Measurements from ENCODE around the gene VANGL1. TPM values are rescaled to one million over a fixed set of nuclear protein-coding genes. Genes with fewer than 3 reads are reported as not detected.

Gene VANGL1
- total RNA-seq, 4 donors from 2014 or later, result 17.7 to 33.6 (median 26.2) TPM

DNA sequence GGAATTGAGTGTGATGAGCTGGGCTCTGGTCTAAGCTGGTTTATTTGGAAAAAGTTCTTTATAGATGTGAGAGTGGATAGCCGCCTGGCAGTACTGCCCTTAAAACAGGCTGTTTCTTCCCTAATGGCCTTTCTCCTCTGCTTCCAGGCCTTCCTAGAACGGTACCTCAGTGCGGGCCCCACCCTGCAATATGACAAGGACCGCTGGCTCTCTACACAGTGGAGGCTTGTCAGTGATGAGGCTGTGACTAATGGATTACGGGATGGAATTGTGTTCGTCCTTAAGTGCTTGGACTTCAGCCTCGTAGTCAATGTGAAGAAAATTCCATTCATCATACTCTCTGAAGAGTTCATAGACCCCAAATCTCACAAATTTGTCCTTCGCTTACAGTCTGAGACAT, 49.2 kb downstream of the VANGL1 start:
- Histone ChIP-seq H3K36me3 (peaks cover 44% of the 10 kb centered on the region), H3K4me1 (no peaks in the 10 kb centered on the region), H3K9me3 (no peaks in the 10 kb centered on the region), H3K27ac (no peak overlapping the region), H3K27me3 (no peaks in the 10 kb centered on the region), H3K4me3 (no peak overlapping the region)
- DNase-seq (ENCODE audit: low spot score in 2 of 2), result no peak
- TF ChIP-seq POLR2A (IDR thresholded peaks at IDR 0.05) (no peak), EP300 (IDR thresholded peaks at IDR 0.05) (no peak), POLR2AphosphoS5 (IDR thresholded peaks at IDR 0.05) (no peak)
- TF ChIP-seq, protein P1, sequence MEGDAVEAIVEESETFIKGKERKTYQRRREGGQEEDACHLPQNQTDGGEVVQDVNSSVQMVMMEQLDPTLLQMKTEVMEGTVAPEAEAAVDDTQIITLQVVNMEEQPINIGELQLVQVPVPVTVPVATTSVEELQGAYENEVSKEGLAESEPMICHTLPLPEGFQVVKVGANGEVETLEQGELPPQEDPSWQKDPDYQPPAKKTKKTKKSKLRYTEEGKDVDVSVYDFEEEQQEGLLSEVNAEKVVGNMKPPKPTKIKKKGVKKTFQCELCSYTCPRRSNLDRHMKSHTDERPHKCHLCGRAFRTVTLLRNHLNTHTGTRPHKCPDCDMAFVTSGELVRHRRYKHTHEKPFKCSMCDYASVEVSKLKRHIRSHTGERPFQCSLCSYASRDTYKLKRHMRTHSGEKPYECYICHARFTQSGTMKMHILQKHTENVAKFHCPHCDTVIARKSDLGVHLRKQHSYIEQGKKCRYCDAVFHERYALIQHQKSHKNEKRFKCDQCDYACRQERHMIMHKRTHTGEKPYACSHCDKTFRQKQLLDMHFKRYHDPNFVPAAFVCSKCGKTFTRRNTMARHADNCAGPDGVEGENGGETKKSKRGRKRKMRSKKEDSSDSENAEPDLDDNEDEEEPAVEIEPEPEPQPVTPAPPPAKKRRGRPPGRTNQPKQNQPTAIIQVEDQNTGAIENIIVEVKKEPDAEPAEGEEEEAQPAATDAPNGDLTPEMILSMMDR (IDR thresholded peaks at IDR 0.05), result no peak
- 94% methylated on average over 8 of the region's 8 CpGs for WGBS

DNA sequence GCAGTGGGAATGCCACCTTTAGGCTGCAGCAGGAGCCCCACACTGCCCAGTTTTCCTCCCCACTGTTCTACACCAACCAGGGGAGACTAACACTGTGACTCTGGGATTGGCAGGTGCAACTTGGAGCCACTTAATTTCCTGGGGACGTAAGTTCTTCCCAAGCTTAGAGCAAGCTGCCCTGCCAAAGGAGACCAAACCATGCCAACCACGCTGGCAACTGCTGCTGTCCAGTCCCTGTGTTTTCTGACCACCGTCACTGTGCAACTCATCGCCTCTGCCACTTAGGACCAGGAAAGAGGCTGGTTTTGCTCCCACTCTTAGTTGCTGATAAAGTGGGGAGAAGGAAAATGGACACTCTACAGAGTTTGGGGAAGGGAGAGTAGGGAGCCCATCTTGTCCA, 50.5 kb downstream of the VANGL1 start:
- DNase-seq (ENCODE audit: low spot score in 2 of 2), result no peak
- H3K36me3 ChIP-seq, result peaks cover 37% of the 10 kb centered on the region
- no peaks in the 10 kb centered on the region for H3K27me3 ChIP-seq
- H3K9me3 ChIP-seq, result no peaks in the 10 kb centered on the region
- H3K4me1 ChIP-seq, result no peaks in the 10 kb centered on the region
- no peak overlapping the region for H3K4me3 ChIP-seq
- 97% methylated on average over 4 of the region's 4 CpGs for WGBS
- TF ChIP-seq POLR2AphosphoS5 (IDR thresholded peaks at IDR 0.05) (no peak), POLR2A (IDR thresholded peaks at IDR 0.05) (no peak), EP300 (IDR thresholded peaks at IDR 0.05) (no peak)
- TF ChIP-seq, protein P1 (IDR thresholded peaks at IDR 0.05), result no peak
- H3K27ac ChIP-seq, result no peak overlapping the region

DNA sequence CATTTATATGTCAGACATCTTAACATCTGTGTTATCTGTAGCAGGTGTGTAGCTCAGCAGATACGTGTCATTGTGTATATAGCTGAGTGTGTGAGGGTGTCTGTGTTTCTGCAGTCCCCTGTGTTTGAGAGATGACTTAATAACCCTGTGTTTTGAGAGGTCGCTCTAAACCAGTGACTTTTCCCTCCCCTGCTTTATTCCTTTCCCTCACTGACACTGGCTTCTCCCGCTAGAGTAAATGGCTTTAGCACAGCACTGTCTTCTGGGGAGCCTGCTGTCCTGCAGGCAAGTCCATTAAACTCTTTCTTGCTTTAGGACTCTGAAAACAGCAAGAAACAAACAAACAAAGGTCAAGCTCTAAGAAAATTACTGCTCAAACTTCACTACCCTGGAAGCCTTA, 53.0 kb downstream of the VANGL1 start:
- H3K27me3 ChIP-seq, result no peaks in the 10 kb centered on the region
- 89% methylated on average over 3 of the region's 3 CpGs for WGBS
- no peak for DNase-seq (ENCODE audit: low spot score in 2 of 2)

DNA sequence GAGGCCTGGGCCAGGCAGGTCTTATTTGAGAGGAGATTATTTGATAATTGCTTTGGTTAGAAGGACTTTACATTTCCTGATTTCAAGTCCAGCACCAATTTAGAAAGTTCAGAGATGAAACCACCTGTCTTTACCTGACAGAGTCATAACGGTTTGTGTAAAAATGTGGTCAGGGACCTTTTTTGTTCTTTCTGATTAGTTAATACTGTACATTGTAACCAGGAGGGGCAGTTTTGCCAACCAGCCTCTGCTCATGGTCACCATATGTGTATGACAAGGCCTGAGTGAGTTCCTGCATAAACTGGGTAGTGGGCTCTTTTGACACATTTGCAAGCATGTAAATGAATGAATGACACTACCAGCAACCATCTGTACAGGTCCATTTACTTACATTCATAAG, 55.8 kb downstream of the VANGL1 start:
- H3K27ac ChIP-seq, result no peak overlapping the region
- TF ChIP-seq, protein P1 (IDR thresholded peaks at IDR 0.05), result no peak
- TF ChIP-seq EP300 (IDR thresholded peaks at IDR 0.05) (no peak), POLR2A (IDR thresholded peaks at IDR 0.05) (no peak), POLR2AphosphoS5 (IDR thresholded peaks at IDR 0.05) (no peak)
- H3K9me3 ChIP-seq, result no peaks in the 10 kb centered on the region
- no peaks in the 10 kb centered on the region for H3K27me3 ChIP-seq
- peaks cover 3% of the 10 kb centered on the region for H3K36me3 ChIP-seq
- H3K4me3 ChIP-seq, result no peak overlapping the region
- 100% methylated on average over 1 of the region's 1 CpG for WGBS
- H3K4me1 ChIP-seq, result no peaks in the 10 kb centered on the region
- no peak for DNase-seq (ENCODE audit: low spot score in 2 of 2)

More for the DNA sequence above, 53.0 kb downstream of the VANGL1 start:
- H3K27ac ChIP-seq, result no peak overlapping the region
- H3K9me3 ChIP-seq, result no peaks in the 10 kb centered on the region
- H3K4me1 ChIP-seq, result no peaks in the 10 kb centered on the region
- no peak for TF ChIP-seq POLR2A (IDR thresholded peaks at IDR 0.05)
- no peak for TF ChIP-seq POLR2AphosphoS5 (IDR thresholded peaks at IDR 0.05)
- no peak for TF ChIP-seq EP300 (IDR thresholded peaks at IDR 0.05)
- H3K36me3 ChIP-seq, result peaks cover 30% of the 10 kb centered on the region
- H3K4me3 ChIP-seq, result no peak overlapping the region

DNA sequence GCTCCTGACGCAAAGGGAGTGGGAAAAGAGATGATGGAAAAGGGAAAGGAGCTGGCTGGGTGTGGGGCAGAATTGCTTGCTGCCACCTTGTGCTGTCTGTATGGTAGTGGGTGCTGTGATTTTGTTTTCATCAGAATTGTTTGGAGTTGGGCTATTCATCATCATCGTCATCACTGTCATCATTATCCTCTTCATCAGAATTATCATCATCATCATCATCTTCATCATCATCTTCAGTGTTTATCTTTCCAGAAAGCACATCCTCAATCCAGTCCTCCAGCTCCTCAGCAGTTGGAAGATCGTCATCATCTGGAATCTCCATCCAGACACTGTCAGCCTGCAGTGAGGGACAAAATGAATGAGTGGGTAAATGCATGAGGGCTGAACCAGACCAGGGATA, 59.3 kb downstream of the VANGL1 start:
- peaks cover 5% of the 10 kb centered on the region for H3K4me1 ChIP-seq
- no peak for TF ChIP-seq POLR2AphosphoS5 (IDR thresholded peaks at IDR 0.05)
- H3K4me3 ChIP-seq, result no peak overlapping the region
- H3K9me3 ChIP-seq, result no peaks in the 10 kb centered on the region
- H3K36me3 ChIP-seq, result no peaks in the 10 kb centered on the region
- no peak for DNase-seq (ENCODE audit: low spot score in 2 of 2)
- 80% methylated on average over 3 of the region's 3 CpGs for WGBS
- H3K27ac ChIP-seq, result no peak overlapping the region
- H3K27me3 ChIP-seq, result no peaks in the 10 kb centered on the region

DNA sequence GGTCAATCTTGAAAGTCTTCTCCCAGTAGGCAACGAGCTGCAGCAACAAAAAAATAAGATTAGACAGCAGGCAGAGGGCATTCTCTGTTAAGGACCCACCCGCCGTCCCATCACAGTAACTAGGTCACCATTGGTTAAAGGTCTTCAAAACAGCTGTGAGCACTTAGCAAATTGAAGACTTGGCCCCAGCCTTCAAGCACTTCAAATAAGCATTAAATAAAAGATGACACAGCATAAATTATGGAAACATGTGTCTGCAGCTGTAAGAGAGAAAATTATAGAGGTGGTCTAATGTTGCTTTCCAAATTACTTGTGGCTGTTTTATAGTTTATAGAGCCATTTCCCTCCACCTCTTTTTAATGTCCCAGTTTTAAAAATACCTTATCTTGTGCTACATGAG, 61.2 kb downstream of the VANGL1 start:
- no peak overlapping the region for H3K4me3 ChIP-seq
- peaks cover 12% of the 10 kb centered on the region for H3K4me1 ChIP-seq
- H3K27me3 ChIP-seq, result no peaks in the 10 kb centered on the region
- H3K9me3 ChIP-seq, result no peaks in the 10 kb centered on the region
- H3K27ac ChIP-seq, result no peak overlapping the region
- no peak for TF ChIP-seq EP300 (IDR thresholded peaks at IDR 0.05)
- no peak for TF ChIP-seq POLR2A (IDR thresholded peaks at IDR 0.05)
- TF ChIP-seq, protein P1 (IDR thresholded peaks at IDR 0.05), result no peak
- no peak for TF ChIP-seq POLR2AphosphoS5 (IDR thresholded peaks at IDR 0.05)
- no peak for DNase-seq (ENCODE audit: low spot score in 2 of 2)
- H3K36me3 ChIP-seq, result no peaks in the 10 kb centered on the region
- WGBS, result 57% methylated on average over 3 of the region's 3 CpGs

Data from suprapubic skin (tissue), 4 donors.